ENCODE data around the gene TRPV3.
"Not testable (repeated sequence)": the region's sequence is repeated elsewhere in the genome, so short reads cannot be mapped to it uniquely, and the experiment has no call there.

The TRPV3 gene

GRCh38 chr17:3529817-3530741 lies 27.5 kb downstream of the TRPV3 start:
- no peak overlapping the region for H3K9ac ChIP-seq (ENCODE audit: low read depth, low read length)
- H3K36me3 ChIP-seq (ENCODE audit: insufficient read depth, low read length), result no peaks in the 10 kb centered on the region
- no peaks in the 10 kb centered on the region for H3K4me1 ChIP-seq (ENCODE audit: control insufficient read depth, insufficient read depth, low read length)
- H3K9me3 ChIP-seq (replicated peaks; ENCODE audit: low read length), result no peaks in the 10 kb centered on the region
- H3K4me2 ChIP-seq (ENCODE audit: low read length), result no peak overlapping the region
- no peak overlapping the region for H3K4me3 ChIP-seq (ENCODE audit: low read length)
- H3K27me3 ChIP-seq (ENCODE audit: control insufficient read depth, insufficient read depth, low read length), result peaks cover 7% of the 10 kb centered on the region

- no peaks in the 10 kb centered on the region for H3K4me1 ChIP-seq (ENCODE audit: control insufficient read depth, insufficient read depth, low read length)
- no peak overlapping the region for H3K4me3 ChIP-seq (ENCODE audit: low read length)
- no peak overlapping the region for H3K4me2 ChIP-seq (ENCODE audit: low read length)
- no peaks in the 10 kb centered on the region for H3K36me3 ChIP-seq (ENCODE audit: insufficient read depth, low read length)
- H3K9ac ChIP-seq (ENCODE audit: low read depth, low read length), result no peak overlapping the region
- H3K27me3 ChIP-seq (ENCODE audit: control insufficient read depth, insufficient read depth, low read length), result peaks cover 7% of the 10 kb centered on the region
- H3K9me3 ChIP-seq (replicated peaks; ENCODE audit: low read length), result no peaks in the 10 kb centered on the region
Measured at GRCh38 chr17:3528880-3529511, 28.6 kb downstream of the TRPV3 start.

- Histone ChIP-seq H3K9ac (ENCODE audit: low read depth, low read length) (no peak overlapping the region), H3K27me3 (ENCODE audit: control insufficient read depth, insufficient read depth, low read length) (peaks cover 7% of the 10 kb centered on the region), H3K9me3 (replicated peaks; ENCODE audit: low read length) (no peaks in the 10 kb centered on the region), H3K36me3 (ENCODE audit: insufficient read depth, low read length) (no peaks in the 10 kb centered on the region), H3K4me1 (ENCODE audit: control insufficient read depth, insufficient read depth, low read length) (no peaks in the 10 kb centered on the region), H3K4me2 (ENCODE audit: low read length) (no peak overlapping the region), H3K4me3 (ENCODE audit: low read length) (no peak overlapping the region)
Measured at GRCh38 chr17:3528403-3528851, 29.2 kb downstream of the TRPV3 start.

- Histone ChIP-seq H3K4me3 (ENCODE audit: low read length) (no peak overlapping the region), H3K9me3 (replicated peaks; ENCODE audit: low read length) (no peaks in the 10 kb centered on the region), H3K27me3 (ENCODE audit: control insufficient read depth, insufficient read depth, low read length) (peaks cover 7% of the 10 kb centered on the region), H3K9ac (ENCODE audit: low read depth, low read length) (no peak overlapping the region), H3K36me3 (ENCODE audit: insufficient read depth, low read length) (no peaks in the 10 kb centered on the region), H3K4me1 (ENCODE audit: control insufficient read depth, insufficient read depth, low read length) (no peaks in the 10 kb centered on the region), H3K4me2 (ENCODE audit: low read length) (no peak overlapping the region)
Measured at GRCh38 chr17:3527896-3528295, 29.7 kb downstream of the TRPV3 start.

- Histone ChIP-seq H3K4me1 (ENCODE audit: control insufficient read depth, insufficient read depth, low read length) (no peaks in the 10 kb centered on the region), H3K4me2 (ENCODE audit: low read length) (no peak overlapping the region), H3K36me3 (ENCODE audit: insufficient read depth, low read length) (no peaks in the 10 kb centered on the region), H3K9ac (ENCODE audit: low read depth, low read length) (no peak overlapping the region), H3K4me3 (ENCODE audit: low read length) (no peak overlapping the region), H3K9me3 (replicated peaks; ENCODE audit: low read length) (no peaks in the 10 kb centered on the region), H3K27me3 (ENCODE audit: control insufficient read depth, insufficient read depth, low read length) (peaks cover 7% of the 10 kb centered on the region)
Measured at GRCh38 chr17:3527468-3527867, 30.1 kb downstream of the TRPV3 start.

GRCh38 chr17:3526971-3527370 lies 30.6 kb downstream of the TRPV3 start:
- no peaks in the 10 kb centered on the region for H3K9me3 ChIP-seq (replicated peaks; ENCODE audit: low read length)
- no peak overlapping the region for H3K4me2 ChIP-seq (ENCODE audit: low read length)
- no peaks in the 10 kb centered on the region for H3K36me3 ChIP-seq (ENCODE audit: insufficient read depth, low read length)
- H3K27me3 ChIP-seq (ENCODE audit: control insufficient read depth, insufficient read depth, low read length), result peaks cover 6% of the 10 kb centered on the region
- H3K9ac ChIP-seq (ENCODE audit: low read depth, low read length), result no peak overlapping the region
- H3K4me3 ChIP-seq (ENCODE audit: low read length), result no peak overlapping the region
- H3K4me1 ChIP-seq (ENCODE audit: control insufficient read depth, insufficient read depth, low read length), result no peaks in the 10 kb centered on the region

- no peaks in the 10 kb centered on the region for H3K36me3 ChIP-seq (ENCODE audit: insufficient read depth, low read length)
- H3K9me3 ChIP-seq (replicated peaks; ENCODE audit: low read length), result no peaks in the 10 kb centered on the region
- H3K9ac ChIP-seq (ENCODE audit: low read depth, low read length), result no peak overlapping the region
- H3K27me3 ChIP-seq (ENCODE audit: control insufficient read depth, insufficient read depth, low read length), result peaks cover under 1% of the 10 kb centered on the region
- no peaks in the 10 kb centered on the region for H3K4me1 ChIP-seq (ENCODE audit: control insufficient read depth, insufficient read depth, low read length)
- H3K4me2 ChIP-seq (ENCODE audit: low read length), result no peak overlapping the region
- no peak overlapping the region for H3K4me3 ChIP-seq (ENCODE audit: low read length)
Measured at GRCh38 chr17:3526491-3526890, 31.1 kb downstream of the TRPV3 start.

GRCh38 chr17:3524024-3524423 lies 33.6 kb downstream of the TRPV3 start:
- no peak overlapping the region for H3K4me3 ChIP-seq (ENCODE audit: low read length)
- H3K4me2 ChIP-seq (ENCODE audit: low read length), result no peak overlapping the region
- H3K27me3 ChIP-seq (ENCODE audit: control insufficient read depth, insufficient read depth, low read length), result no peaks in the 10 kb centered on the region
- H3K4me1 ChIP-seq (ENCODE audit: control insufficient read depth, insufficient read depth, low read length), result no peaks in the 10 kb centered on the region
- H3K36me3 ChIP-seq (ENCODE audit: insufficient read depth, low read length), result no peaks in the 10 kb centered on the region
- H3K9ac ChIP-seq (ENCODE audit: low read depth, low read length), result no peak overlapping the region
- H3K9me3 ChIP-seq (replicated peaks; ENCODE audit: low read length), result no peaks in the 10 kb centered on the region

GRCh38 chr17:3519472-3519871 lies 38.1 kb downstream of the TRPV3 start:
- not testable (repeated sequence) for H3K4me2 ChIP-seq (ENCODE audit: low read length); H3K4me1 ChIP-seq (ENCODE audit: control insufficient read depth, insufficient read depth, low read length); H3K9ac ChIP-seq (ENCODE audit: low read depth, low read length); H3K9me3 ChIP-seq (replicated peaks; ENCODE audit: low read length); H3K4me3 ChIP-seq (ENCODE audit: low read length); H3K36me3 ChIP-seq (ENCODE audit: insufficient read depth, low read length); H3K27me3 ChIP-seq (ENCODE audit: control insufficient read depth, insufficient read depth, low read length)

- no peaks in the 10 kb centered on the region for H3K27me3 ChIP-seq (ENCODE audit: control insufficient read depth, insufficient read depth, low read length)
- no peak overlapping the region for H3K9ac ChIP-seq (ENCODE audit: low read depth, low read length)
- peaks cover 13% of the 10 kb centered on the region for H3K4me1 ChIP-seq (ENCODE audit: control insufficient read depth, insufficient read depth, low read length)
- H3K4me3 ChIP-seq (ENCODE audit: low read length), result no peak overlapping the region
- no peaks in the 10 kb centered on the region for H3K9me3 ChIP-seq (replicated peaks; ENCODE audit: low read length)
- H3K36me3 ChIP-seq (ENCODE audit: insufficient read depth, low read length), result no peaks in the 10 kb centered on the region
- H3K4me2 ChIP-seq (ENCODE audit: low read length), result no peak overlapping the region
Measured at GRCh38 chr17:3514873-3515272, 42.7 kb downstream of the TRPV3 start.

GRCh38 chr17:3514167-3514566 lies 43.4 kb downstream of the TRPV3 start:
- H3K9ac ChIP-seq (ENCODE audit: low read depth, low read length); H3K36me3 ChIP-seq (ENCODE audit: insufficient read depth, low read length); H3K9me3 ChIP-seq (replicated peaks; ENCODE audit: low read length); H3K4me3 ChIP-seq (ENCODE audit: low read length); H3K4me2 ChIP-seq (ENCODE audit: low read length); H3K27me3 ChIP-seq (ENCODE audit: control insufficient read depth, insufficient read depth, low read length): not testable (repeated sequence)
- H3K4me1 ChIP-seq (ENCODE audit: control insufficient read depth, insufficient read depth, low read length), result peaks cover 13% of the 10 kb centered on the region

All from skeletal muscle satellite cell (primary cell).